ENCODE results near the gene N4BP2L1. TPM values are rescaled to one million over a fixed set of nuclear protein-coding genes. Genes with fewer than 3 reads are reported as not detected.

Gene N4BP2L1
- total RNA-seq, 2 experiments from 2014 or later: 7.9 to 14.6 TPM

- intact Hi-C loops (cut with micrococcal nuclease; ENCODE audit: unreplicated experiment): loop anchor here (2.0 to 10.0 kb wide), 3 partner anchors 384 to 1114 kb away; no protein-coding TSS in a partner anchor
- peak; percentile 19 for DNase-seq (ENCODE audit: low spot score)
- Histone ChIP-seq H3K9me3 (ENCODE audit: low read length) (no peaks in the 10 kb centered on the region), H2AFZ (ENCODE audit: low read length) (peak overlapping the region; percentile 95), H3K36me3 (ENCODE audit: insufficient read depth, low read length) (no peaks in the 10 kb centered on the region), H3K4me3 (ENCODE audit: low read depth, low read length, poor library complexity, severe bottlenecking) (peak overlapping the region; percentile 96), H3K79me2 (ENCODE audit: insufficient read depth, low read depth, low read length) (peaks cover 13% of the 10 kb centered on the region; the same call in 1 of the 2 replicates), H3K9me2 (ENCODE audit: insufficient read depth, low read length) (no peaks in the 10 kb centered on the region), H3K4me1 (ENCODE audit: insufficient read depth, low read length, poor library complexity, severe bottlenecking) (peaks cover 25% of the 10 kb centered on the region), H3K27ac (ENCODE audit: low read depth, low read length, poor library complexity, severe bottlenecking) (peak overlapping the region; percentile 60), H4K20me1 (ENCODE audit: insufficient read depth, low read length) (no peaks in the 10 kb centered on the region), H3K4me2 (ENCODE audit: low read length) (peak overlapping the region; percentile 89)
- ChIA-PET POLR2A (interaction anchor here (0.5 to 1.4 kb wide), 8 partner anchors 9 to 392 kb away, joined by 3 to 9 read pairs (median 4); partner anchors contain the start of genes BRCA2 and ZAR1L), CTCF (ENCODE audit: unreplicated experiment) (interaction anchor here (0.6 kb wide), 2 partner anchors 24 to 1335 kb away, joined by 3 to 5 read pairs; no protein-coding TSS in a partner anchor)
- no peak for TF ChIP-seq CTCF (conservative IDR thresholded peaks at IDR 0.05; ENCODE audit: low read length)
- no TSS peak for BruUV-seq (replicated peaks)
Measured at GRCh38 chr13:32428581-32429432, 877 bp upstream of the N4BP2L1 start.

- no peaks in the 10 kb centered on the region for H3K9me3 ChIP-seq (ENCODE audit: low read length)
- no TSS peak for BruUV-seq (replicated peaks)
- peak overlapping the region; percentile 95 for H2AFZ ChIP-seq (ENCODE audit: low read length)
- H3K79me2 ChIP-seq (ENCODE audit: insufficient read depth, low read depth, low read length): peaks cover 13% of the 10 kb centered on the region; the same call in 1 of the 2 replicates
- peak overlapping the region; percentile 96 for H3K4me3 ChIP-seq (ENCODE audit: low read depth, low read length, poor library complexity, severe bottlenecking)
- intact Hi-C loops (cut with micrococcal nuclease; ENCODE audit: unreplicated experiment): loop anchor here (2.0 to 10.0 kb wide), 4 partner anchors 112 to 1050 kb away; partner anchors contain the start of genes BRCA2, N4BP2L2 and ZAR1L
- no peak for TF ChIP-seq EZH2phosphoT487 (IDR thresholded peaks at IDR 0.05; ENCODE audit: borderline replicate concordance, low read depth, low read length)
- no peak for TF ChIP-seq CTCF (conservative IDR thresholded peaks at IDR 0.05; ENCODE audit: low read length)
- peak overlapping the region; percentile 89 for H3K4me2 ChIP-seq (ENCODE audit: low read length)
- ChIA-PET POLR2A (interaction anchor here (0.6 to 1.2 kb wide), 2 partner anchors 120 to 1232 kb away, joined by 3 read pairs; no protein-coding TSS in a partner anchor), CTCF (ENCODE audit: unreplicated experiment) (interaction anchor here (0.6 to 1.1 kb wide), 2 partner anchors 9 to 257 kb away, joined by 3 read pairs; no protein-coding TSS in a partner anchor)
- peak overlapping the region; percentile 60 for H3K27ac ChIP-seq (ENCODE audit: low read depth, low read length, poor library complexity, severe bottlenecking)
- no peaks in the 10 kb centered on the region for H3K9me2 ChIP-seq (ENCODE audit: insufficient read depth, low read length)
- peaks cover 25% of the 10 kb centered on the region for H3K4me1 ChIP-seq (ENCODE audit: insufficient read depth, low read length, poor library complexity, severe bottlenecking)
- no peaks in the 10 kb centered on the region for H4K20me1 ChIP-seq (ENCODE audit: insufficient read depth, low read length)
- no peaks in the 10 kb centered on the region for H3K36me3 ChIP-seq (ENCODE audit: insufficient read depth, low read length)
- peak; percentile 57 for DNase-seq (ENCODE audit: low spot score)
Measured at GRCh38 chr13:32426990-32427851, 709 bp downstream of the N4BP2L1 start.

All from OCI-LY7 (cell line).